K562 (cell line): Measurements from ENCODE around the gene ZNF556. TPM values are rescaled to one million over a fixed set of nuclear protein-coding genes. Genes with fewer than 3 reads are reported as not detected.

Source experiments
- ATAC-seq: fragments of 200-7000 bp; cut with Tn5 transposase; 3 replicates; pipeline ENCODE4 v1.9.1; 2020; ENCODE audit warnings: moderate library complexity
- BruUV-seq: library from RNA; stranded (reverse); fragments of 400-500 nt; replicated peaks from 2 replicates; lab custom pipeline; 2021; lab: Mats Ljungman, UMichigan
- CTCF ChIA-PET: fragments of 300-600 bp; formaldehyde crosslinking; extraction: SDS; loops from one replicate; lab custom pipeline; 2021; ENCODE audit warnings: low intra/inter-chr PET ratio; lab: Yijun Ruan, JAX
- POLR2A ChIA-PET: fragments of 300-600, 350-650 bp; sonication (Branson Sonifier 250); formaldehyde crosslinking; extraction: SDS; loops from one replicate; lab custom pipeline; 2021; ENCODE audit warnings: antibody characterized with exemption, inconsistent platforms; lab: Yijun Ruan, JAX
- DNase-seq, 4 experiments: peaks; one replicate each; pipeline versions ENCODE4 v3.0.0 to v3.0.0-alpha.2; 2011 to 2018; ENCODE audit warnings: low spot score in 3 of 4, mixed read lengths in 3 of 4; ENCODE audit errors: extremely low read depth in 1 of 4
- FAIRE-seq: peaks from 2 replicates; lab custom pipeline; 2011; peaks lifted over from hg19 to GRCh38; lab: Jason Lieb, UNC
- H2AFZ ChIP-seq: 2 replicates; pipeline ENCODE4 v1.6.0; 2011; ENCODE audit warnings: low read depth, low read length, control low read depth, inconsistent platforms
- H3K27ac ChIP-seq: fragments of 200-600 bp; 3 replicates; pipeline ENCODE4 v1.8.0; 2011; ENCODE audit warnings: low read depth, mild to moderate bottlenecking, control low read depth, inconsistent platforms, low read length, moderate library complexity, mixed read lengths; ENCODE audit errors: extremely low read depth
- H3K27me3 ChIP-seq, 2 experiments: fragments of 300-600 bp in 1 of 2; 2 replicates in 1 of 2; 3 replicates in 1 of 2; pipeline versions ENCODE4 v1.6.0 to v1.8.0; 2011; ENCODE audit warnings: inconsistent platforms in 2 of 2, low read length in 2 of 2, mild to moderate bottlenecking in 1 of 2, mixed read lengths in 1 of 2, moderate library complexity in 1 of 2; ENCODE audit not compliant: control insufficient read depth in 2 of 2, insufficient read depth in 2 of 2
- H3K36me3 ChIP-seq: fragments of 300-600 bp; 3 replicates; pipeline ENCODE4 v1.8.0; 2011; ENCODE audit warnings: mild to moderate bottlenecking, low read length, inconsistent platforms; ENCODE audit not compliant: control insufficient read depth, insufficient read depth
- H3K4me1 ChIP-seq, 2 experiments: fragments of 200-600 bp in 1 of 2; replicated peaks in 1 of 2; 2 replicates in 1 of 2; 3 replicates in 1 of 2; pipeline versions ENCODE4 v1.5.1 to v1.8.0; 2011; ENCODE audit warnings: inconsistent platforms in 2 of 2, low read length in 2 of 2, mild to moderate bottlenecking in 1 of 2, mixed read lengths in 1 of 2, moderate library complexity in 1 of 2; ENCODE audit not compliant: control insufficient read depth in 2 of 2, insufficient read depth in 2 of 2
- H3K4me2 ChIP-seq: 2 replicates; pipeline ENCODE4 v1.6.1; 2011; ENCODE audit warnings: low read length, control low read depth, inconsistent platforms, mixed read lengths; ENCODE audit not compliant: insufficient read depth
- H3K4me3 ChIP-seq: fragments of 200-600 bp; sonication (generic), shearing (Covaris generic); 2 replicates; pipeline ENCODE4 v1.5.1; 2016; ENCODE audit warnings: control low read depth, inconsistent platforms
- H3K79me2 ChIP-seq: fragments of 200-600 bp; 3 replicates; pipeline ENCODE4 v1.8.0; 2011; ENCODE audit warnings: low read length, inconsistent platforms; ENCODE audit not compliant: control insufficient read depth, insufficient read depth
- H3K9ac ChIP-seq, 2 experiments: 2 replicates each; pipeline versions ENCODE4 v1.6.0 to v1.6.1; 2011; ENCODE audit warnings: low read depth in 2 of 2, low read length in 2 of 2, control low read depth in 1 of 2, inconsistent platforms in 1 of 2, mild to moderate bottlenecking in 1 of 2, mixed read lengths in 1 of 2; ENCODE audit not compliant: insufficient read depth in 1 of 2
- H3K9me1 ChIP-seq: one replicate; pipeline ENCODE4 v1.6.0; 2011; ENCODE audit warnings: inconsistent platforms, mild to moderate bottlenecking, low read length, moderate library complexity; ENCODE audit not compliant: control insufficient read depth, insufficient read depth
- H3K9me3 ChIP-seq: replicated peaks from 2 replicates; pipeline ENCODE4 v1.5.1; 2011; ENCODE audit warnings: low read depth, low read length, inconsistent platforms; ENCODE audit not compliant: control insufficient read depth, insufficient read depth
- H4K20me1 ChIP-seq: replicated peaks from 2 replicates; pipeline ENCODE4 v1.6.1; 2011; ENCODE audit warnings: low read length, inconsistent platforms, mixed read lengths; ENCODE audit not compliant: control insufficient read depth, insufficient read depth
- HDAC8 ChIP-seq: fragments of 450-650 bp; IDR thresholded peaks from 2 replicates; pipeline ENCODE4 v1.6.1; 2016; ENCODE audit warnings: mild to moderate bottlenecking, missing genetic modification characterization, moderate library complexity, missing compliant biosample characterization
- HMGXB4 ChIP-seq: sonication (generic); formaldehyde crosslinking; IDR thresholded peaks from 2 replicates; pipeline ENCODE4 v1.8.1; 2023; ENCODE audit warnings: mild to moderate bottlenecking, missing genetic modification reagents
- ID3 ChIP-seq, 2 experiments: fragments of 250-450 bp in 1 of 2; fragments of 450-650 bp in 1 of 2; sonication (Bioruptor Pico) in 1 of 2; IDR thresholded peaks; 2 replicates each; pipeline versions ENCODE4 v1.6.1 to v1.8.0; 2016 to 2021; ENCODE audit warnings: mild to moderate bottlenecking in 2 of 2, moderate library complexity in 2 of 2, missing compliant biosample characterization in 1 of 2, missing genetic modification characterization in 1 of 2
- KLF13 ChIP-seq: fragments of 450-650 bp; IDR thresholded peaks from 2 replicates; pipeline ENCODE4 v1.6.1; 2016; ENCODE audit warnings: missing genetic modification characterization, low read depth, mild to moderate bottlenecking, missing compliant biosample characterization, moderate library complexity, borderline replicate concordance
- MED1 ChIP-seq: sonication (generic); formaldehyde crosslinking; IDR thresholded peaks from 2 replicates; pipeline ENCODE4 v1.8.1; 2023; ENCODE audit warnings: missing genetic modification reagents, borderline replicate concordance
- PTTG1 ChIP-seq: fragments of 450-650 bp; IDR thresholded peaks from 2 replicates; pipeline ENCODE4 v1.6.1; 2016; ENCODE audit warnings: low read depth, mild to moderate bottlenecking, missing genetic modification characterization, missing compliant biosample characterization
- RBBP5 ChIP-seq: fragments of 200-600 bp; sonication (generic); IDR thresholded peaks from 2 replicates; pipeline ENCODE4 v1.6.1; 2012; ENCODE audit warnings: borderline replicate concordance, mild to moderate bottlenecking, low read length, control low read depth, inconsistent platforms; ENCODE audit not compliant: insufficient read depth, poor library complexity, severe bottlenecking
- RBM14 ChIP-seq: fragments of 200-400 bp; formaldehyde crosslinking; IDR thresholded peaks from 2 replicates; pipeline ENCODE4 v1.6.1; 2018; ENCODE audit warnings: low read depth, mild to moderate bottlenecking, low read length, moderate library complexity, borderline replicate concordance; ENCODE audit not compliant: insufficient read depth
- SNAPC5 ChIP-seq: fragments of 250-450 bp; sonication (Bioruptor Pico); IDR thresholded peaks from 2 replicates; pipeline ENCODE4 v1.8.0; 2021; ENCODE audit warnings: moderate library complexity, mild to moderate bottlenecking, inconsistent platforms
- SP2 ChIP-seq: IDR thresholded peaks from 2 replicates; pipeline ENCODE4 v1.6.1; 2011; ENCODE audit warnings: mild to moderate bottlenecking, low read depth, low read length, moderate library complexity; ENCODE audit not compliant: poor library complexity, severe bottlenecking; ENCODE audit errors: extremely low read depth
- SRSF7 ChIP-seq: fragments of 200-400 bp; formaldehyde crosslinking; optimal IDR thresholded peaks from 2 replicates; pipeline ENCODE3; 2017; ENCODE audit warnings: mild to moderate bottlenecking, low read depth, low read length
- TBL1XR1 ChIP-seq, 2 experiments: IDR thresholded peaks; 2 replicates each; pipeline ENCODE4 v1.6.1; 2012; ENCODE audit warnings: improper control_type of control experiment in 2 of 2, low read length in 2 of 2, mild to moderate bottlenecking in 1 of 2
- TEAD4 ChIP-seq, 2 experiments: sonication (generic) in 1 of 2; formaldehyde crosslinking in 1 of 2; IDR thresholded peaks; 2 replicates each; pipeline versions ENCODE4 v1.6.1 to v1.8.0; 2012 to 2022; ENCODE audit warnings: borderline replicate concordance in 1 of 2, inconsistent platforms in 1 of 2, low read length in 1 of 2, mild to moderate bottlenecking in 1 of 2, missing genetic modification reagents in 1 of 2
- ZBTB12 ChIP-seq: fragments of 250-450 bp; sonication (Bioruptor Pico); IDR thresholded peaks from 2 replicates; pipeline ENCODE4 v1.4.0; 2020
- ZNF551 ChIP-seq: fragments of 250-450 bp; sonication (Bioruptor Pico); IDR thresholded peaks from 2 replicates; pipeline ENCODE4 v1.5.0; 2021; ENCODE audit warnings: mild to moderate bottlenecking, moderate library complexity
- WGBS: fragments of 100-300 bp; shearing (Covaris generic); methylation state at CpG from one replicate; pipeline ENCODE4 v1.1.6; 2016; ENCODE audit warnings: low coverage, mixed read lengths; ENCODE audit not compliant: insufficient coverage; ENCODE audit errors: missing lambda C conversion rate; 5-methylcytosine and 5-hydroxymethylcytosine counted together
- in situ Hi-C: fragments of 300-500 bp; cut with MboI; formaldehyde crosslinking; loops from 4 replicates; pipeline ENCODE4 v1.15.0; 2018; ENCODE audit warnings: inconsistent platforms, mixed read lengths
- intact Hi-C: fragments of 100-400 bp; cut with micrococcal nuclease; formaldehyde crosslinking; loops from 2 replicates; pipeline ENCODE4 v1.14.2; 2022
- polyA plus RNA-seq, 8 experiments: library from polyadenylated mRNA; depleted of rRNA in 4 of 8; stranded (reverse) in 5 of 8; unstranded in 3 of 8; fragments of >200 nt; fragmentation: Nextera tagmentation in 2 of 8; fragmentation: Illumina TruSeq in 1 of 8; extraction: Ambion mirVana in 2 of 8; extraction: Trizol in 1 of 8; gene quantifications; 2 replicates each; pipeline versions ENCODE4 v1.2.1 to v1.2.3, GENCODE V29; 2011 to 2014; ENCODE audit warnings: inconsistent platforms in 1 of 8, missing spikeins in 1 of 8
- total RNA-seq, 7 experiments: library from RNA; depleted of rRNA in 6 of 7; stranded (reverse); fragments of >200 nt in 6 of 7; fragmentation: Illumina TruSeq in 2 of 7; extraction: Trizol in 2 of 7; gene quantifications; 2 replicates each; pipeline versions ENCODE4 v1.2.1 to v1.2.3, GENCODE V29; 2011 to 2021; ENCODE audit warnings: low replicate concordance in 1 of 7
- TF ChIP-seq, protein P1 (sequence below): fragments of 450-650 bp; conservative IDR thresholded peaks from 2 replicates; pipeline ENCODE4 v1.6.1; 2016; ENCODE audit warnings: missing genetic modification characterization, low read depth, mild to moderate bottlenecking, missing compliant biosample characterization, moderate library complexity

ZNF556 gene
- total and polyA plus RNA-seq, 9 of the 15 experiments (the other 6 are each of a cell fraction or from before 2014, with no cell fraction given): 0.01 to 0.36 (median 0.10) TPM; not detected in 1

GRCh38 chr19:2827022-2827421 is 40.1 kb upstream of the ZNF556 start:
- WGBS: 12% methylated on average over 2 of the region's 2 CpGs
- CTCF ChIA-PET: no interaction called here
- TF ChIP-seq HDAC8 (no peak), RBBP5 (no peak), ZBTB12 (CRISPR knock-in tag) (no peak), RBM14 (no peak), SRSF7 (no peak), HMGXB4 (CRISPR knock-in tag) (no peak), KLF13 (tag) (no peak), MED1 (CRISPR knock-in tag) (no peak), PTTG1 (no peak), SP2 (no peak), TEAD4 (IDR thresholded peaks at IDR 0.05; ENCODE audit: low read length) (no peak), TEAD4 (CRISPR knock-in tag; IDR thresholded peaks at IDR 0.05; ENCODE audit: borderline replicate concordance) (no peak), ZNF551 (CRISPR knock-in tag) (no peak), ID3 (CRISPR knock-in tag; IDR thresholded peaks at IDR 0.05) (no peak), ID3 (tag; IDR thresholded peaks at IDR 0.05) (no peak), SNAPC5 (no peak), TBL1XR1 (IDR thresholded peaks at IDR 0.05; ENCODE audit: low read length in 2 of 2) (no peak)
- TF ChIP-seq, protein P1, sequence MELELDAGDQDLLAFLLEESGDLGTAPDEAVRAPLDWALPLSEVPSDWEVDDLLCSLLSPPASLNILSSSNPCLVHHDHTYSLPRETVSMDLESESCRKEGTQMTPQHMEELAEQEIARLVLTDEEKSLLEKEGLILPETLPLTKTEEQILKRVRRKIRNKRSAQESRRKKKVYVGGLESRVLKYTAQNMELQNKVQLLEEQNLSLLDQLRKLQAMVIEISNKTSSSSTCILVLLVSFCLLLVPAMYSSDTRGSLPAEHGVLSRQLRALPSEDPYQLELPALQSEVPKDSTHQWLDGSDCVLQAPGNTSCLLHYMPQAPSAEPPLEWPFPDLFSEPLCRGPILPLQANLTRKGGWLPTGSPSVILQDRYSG (tag): no peak

More at GRCh38 chr19:2827022-2827421, 40.1 kb upstream of the ZNF556 start:
- Histone ChIP-seq H3K9me1 (no peaks in the 10 kb centered on the region), H3K4me2 (no peak overlapping the region), H3K4me1 (no peaks in the 10 kb centered on the region; a peak in 1 of 5 replicates), H3K4me3 (no peak overlapping the region), H3K9me3 (peaks cover 3% of the 10 kb centered on the region), H3K79me2 (no peaks in the 10 kb centered on the region), H4K20me1 (no peaks in the 10 kb centered on the region), H3K36me3 (no peaks in the 10 kb centered on the region), H3K27ac (no peak overlapping the region), H2AFZ (no peak overlapping the region), H3K27me3 (no peaks in the 10 kb centered on the region), H3K9ac (no peak overlapping the region)
- DNase-seq: no peak
- in situ Hi-C loops: no loop called here
- BruUV-seq: no TSS peak
- no peak for FAIRE-seq
- POLR2A ChIA-PET: no interaction called here
- intact Hi-C loops: no loop called here
- no peak for ATAC-seq
